Activated naive CD8-positive, alpha-beta T cell treated with anti-CD3 and anti-CD28 coated beads, Interleukin-2, amount 50 U/mL, for 24 hours (primary cell): ENCODE results near the gene ASIC5.
"Not testable (repeated sequence)": the region's sequence is repeated elsewhere in the genome, so short reads cannot be mapped to it uniquely, and the experiment has no call there.

ENCODE experiments used
- ATAC-seq: fragments of 150-1000 bp; cut with Tn5 transposase; one replicate; pipeline ENCODE4 v1.10.0; 2021
- DNase-seq: peaks from one replicate; pipeline ENCODE4 v3.0.0; 2021
- H3K27ac Mint-ChIP-seq: one replicate; pipeline ENCODE4 v1.8.0; 2021; ENCODE audit warnings: mild to moderate bottlenecking, mixed read lengths
- H3K27me3 Mint-ChIP-seq: one replicate; pipeline ENCODE4 v1.8.0; 2021; ENCODE audit warnings: mixed read lengths
- H3K36me3 Mint-ChIP-seq: one replicate; pipeline ENCODE4 v1.8.0; 2021; ENCODE audit warnings: low read depth, mixed read lengths
- H3K4me1 Mint-ChIP-seq: one replicate; pipeline ENCODE4 v1.8.0; 2021; ENCODE audit warnings: mixed read lengths
- H3K4me3 Mint-ChIP-seq: one replicate; pipeline ENCODE4 v1.8.0; 2021; ENCODE audit warnings: mild to moderate bottlenecking, moderate library complexity, mixed read lengths
- H3K9me3 Mint-ChIP-seq: one replicate; pipeline ENCODE4 v1.8.0; 2021; ENCODE audit warnings: mixed read lengths

Gene ASIC5

GRCh38 chr4:155866177-155866576 is at the start of gene ASIC5:
Gene ASIC5, minus strand, starts transcription at chr4:155866277. Its CDS starts 51 bp downstream, at chr4:155866226.
- no peak within 1 kb of the TSS for H3K27ac Mint-ChIP-seq
- peaks cover 7% of the 10 kb centered on the region for H3K9me3 Mint-ChIP-seq
- ATAC-seq: no peak
- peaks cover 2% of the 10 kb centered on the region for H3K36me3 Mint-ChIP-seq
- DNase-seq: no peak
- H3K4me3 Mint-ChIP-seq: no peak within 1 kb of the TSS
- H3K4me1 Mint-ChIP-seq: no peaks in the 10 kb centered on the region
- H3K27me3 Mint-ChIP-seq: peaks cover 9% of the 10 kb centered on the region

- H3K4me3 Mint-ChIP-seq: no peak overlapping the region
- DNase-seq (no peak), ATAC-seq (no peak)
- H3K27me3 Mint-ChIP-seq: peaks cover 10% of the 10 kb centered on the region
- no peaks in the 10 kb centered on the region for H3K36me3 Mint-ChIP-seq
- no peaks in the 10 kb centered on the region for H3K4me1 Mint-ChIP-seq
- H3K27ac Mint-ChIP-seq: no peak overlapping the region
- no peaks in the 10 kb centered on the region for H3K9me3 Mint-ChIP-seq
Observed at GRCh38 chr4:155914782-155915181, 48.7 kb upstream of the ASIC5 start.

GRCh38 chr4:155911905-155912304 is 45.8 kb upstream of the ASIC5 start:
- Mint-ChIP-seq H3K27ac (no peak overlapping the region), H3K36me3 (no peaks in the 10 kb centered on the region), H3K4me1 (peaks cover 6% of the 10 kb centered on the region), H3K4me3 (no peak overlapping the region), H3K9me3 (no peaks in the 10 kb centered on the region), H3K27me3 (peaks cover 14% of the 10 kb centered on the region)
- ATAC-seq (peak; percentile 24), DNase-seq (no peak)

GRCh38 chr4:155909615-155910226 is 43.6 kb upstream of the ASIC5 start:
- DNase-seq (no peak), ATAC-seq (no peak)
- H3K9me3 Mint-ChIP-seq: no peaks in the 10 kb centered on the region
- no peaks in the 10 kb centered on the region for H3K36me3 Mint-ChIP-seq
- H3K27me3 Mint-ChIP-seq: peaks cover 12% of the 10 kb centered on the region
- peaks cover 6% of the 10 kb centered on the region for H3K4me1 Mint-ChIP-seq
- no peak overlapping the region for H3K4me3 Mint-ChIP-seq
- H3K27ac Mint-ChIP-seq: no peak overlapping the region

GRCh38 chr4:155908187-155909139 is 42.4 kb upstream of the ASIC5 start:
- H3K4me3 Mint-ChIP-seq: no peak overlapping the region
- ATAC-seq (no peak), DNase-seq (no peak)
- peaks cover 15% of the 10 kb centered on the region for H3K27me3 Mint-ChIP-seq
- H3K9me3 Mint-ChIP-seq: no peaks in the 10 kb centered on the region
- no peak overlapping the region for H3K27ac Mint-ChIP-seq
- no peaks in the 10 kb centered on the region for H3K36me3 Mint-ChIP-seq
- H3K4me1 Mint-ChIP-seq: peaks cover 6% of the 10 kb centered on the region

GRCh38 chr4:155907556-155907955 is 41.5 kb upstream of the ASIC5 start:
- peaks cover 6% of the 10 kb centered on the region for H3K4me1 Mint-ChIP-seq
- H3K27ac Mint-ChIP-seq: no peak overlapping the region
- no peak for DNase-seq
- no peak overlapping the region for H3K4me3 Mint-ChIP-seq
- no peaks in the 10 kb centered on the region for H3K36me3 Mint-ChIP-seq
- no peak for ATAC-seq
- H3K9me3 Mint-ChIP-seq: no peaks in the 10 kb centered on the region
- H3K27me3 Mint-ChIP-seq: peaks cover 15% of the 10 kb centered on the region

- no peak for DNase-seq
- Mint-ChIP-seq H3K4me3 (no peak overlapping the region), H3K4me1 (peaks cover 6% of the 10 kb centered on the region), H3K36me3 (no peaks in the 10 kb centered on the region), H3K27ac (no peak overlapping the region), H3K27me3 (peaks cover 13% of the 10 kb centered on the region), H3K9me3 (no peaks in the 10 kb centered on the region)
- no peak for ATAC-seq
Observed at GRCh38 chr4:155906554-155907247, 40.6 kb upstream of the ASIC5 start.

- Mint-ChIP-seq H3K9me3 (no peaks in the 10 kb centered on the region), H3K36me3 (no peaks in the 10 kb centered on the region), H3K27ac (no peak overlapping the region), H3K4me1 (peaks cover 6% of the 10 kb centered on the region), H3K27me3 (peaks cover 11% of the 10 kb centered on the region), H3K4me3 (no peak overlapping the region)
- ATAC-seq (no peak), DNase-seq (no peak)
Observed at GRCh38 chr4:155904331-155904730, 38.3 kb upstream of the ASIC5 start.

- Mint-ChIP-seq H3K36me3 (no peaks in the 10 kb centered on the region), H3K4me3 (no peak within 1 kb of the TSS), H3K27ac (no peak within 1 kb of the TSS), H3K4me1 (peaks cover 6% of the 10 kb centered on the region), H3K9me3 (no peaks in the 10 kb centered on the region), H3K27me3 (peaks cover 11% of the 10 kb centered on the region)
- DNase-seq (no peak), ATAC-seq (no peak)
Observed at GRCh38 chr4:155903453-155903852, 37.4 kb upstream of the ASIC5 start, which contains the start of gene TDO2. Gene TDO2, plus strand, starts transcription at chr4:155903696. Its CDS starts 63 bp downstream, at chr4:155903759.

- Mint-ChIP-seq H3K9me3 (no peaks in the 10 kb centered on the region), H3K4me1 (no peaks in the 10 kb centered on the region), H3K4me3 (no peak overlapping the region), H3K27ac (no peak overlapping the region), H3K36me3 (no peaks in the 10 kb centered on the region), H3K27me3 (peaks cover 9% of the 10 kb centered on the region)
- DNase-seq (no peak), ATAC-seq (no peak)
Observed at GRCh38 chr4:155901013-155901412, 34.9 kb upstream of the ASIC5 start.

- Mint-ChIP-seq H3K27ac (no peak overlapping the region), H3K27me3 (peaks cover 9% of the 10 kb centered on the region), H3K36me3 (no peaks in the 10 kb centered on the region), H3K4me3 (no peak overlapping the region), H3K4me1 (no peaks in the 10 kb centered on the region), H3K9me3 (peaks cover 2% of the 10 kb centered on the region)
- ATAC-seq: no peak
- no peak for DNase-seq
Observed at GRCh38 chr4:155900381-155900780, 34.3 kb upstream of the ASIC5 start.

GRCh38 chr4:155899891-155900290 is 33.8 kb upstream of the ASIC5 start:
- peaks cover 3% of the 10 kb centered on the region for H3K9me3 Mint-ChIP-seq
- no peaks in the 10 kb centered on the region for H3K36me3 Mint-ChIP-seq
- no peaks in the 10 kb centered on the region for H3K4me1 Mint-ChIP-seq
- H3K27me3 Mint-ChIP-seq: peaks cover 9% of the 10 kb centered on the region
- DNase-seq (no peak), ATAC-seq (no peak)
- no peak overlapping the region for H3K4me3 Mint-ChIP-seq
- H3K27ac Mint-ChIP-seq: no peak overlapping the region

- not testable (repeated sequence) for H3K4me1 Mint-ChIP-seq, H3K27ac Mint-ChIP-seq, H3K36me3 Mint-ChIP-seq, H3K9me3 Mint-ChIP-seq, DNase-seq, H3K4me3 Mint-ChIP-seq, H3K27me3 Mint-ChIP-seq, ATAC-seq
Observed at GRCh38 chr4:155898371-155898770, 32.3 kb upstream of the ASIC5 start.

GRCh38 chr4:155891058-155891457 is 25.0 kb upstream of the ASIC5 start:
- ATAC-seq (no peak), DNase-seq (no peak)
- H3K4me3 Mint-ChIP-seq: no peak overlapping the region
- H3K36me3 Mint-ChIP-seq: no peaks in the 10 kb centered on the region
- peaks cover 3% of the 10 kb centered on the region for H3K9me3 Mint-ChIP-seq
- no peak overlapping the region for H3K27ac Mint-ChIP-seq
- no peaks in the 10 kb centered on the region for H3K4me1 Mint-ChIP-seq
- H3K27me3 Mint-ChIP-seq: peaks cover 3% of the 10 kb centered on the region
